Esophagus muscularis mucosa (tissue), 4 donors: ENCODE data around the gene MAOB.

Source experiments
- CTCF ChIP-seq, 3 experiments: fragments of 200-600 bp in 2 of 3; fragments of 450-650 bp in 1 of 3; sonication (generic) in 2 of 3; IDR thresholded peaks; one replicate each; pipeline ENCODE4 v1.5.1; 2017 to 2019; ENCODE audit warnings: antibody characterized with exemption in 3 of 3, mild to moderate bottlenecking in 2 of 3, moderate library complexity in 1 of 3
- EP300 ChIP-seq: sonication (generic); formaldehyde crosslinking; IDR thresholded peaks from one replicate; pipeline ENCODE4 v1.6.1; 2017; ENCODE audit warnings: antibody characterized with exemption
- POLR2A ChIP-seq: fragments of 450-650 bp; IDR thresholded peaks from one replicate; pipeline ENCODE4 v1.6.1; 2017; ENCODE audit warnings: antibody characterized with exemption, moderate library complexity, mild to moderate bottlenecking, low read depth
- POLR2AphosphoS5 ChIP-seq, 2 donors: sonication (generic); formaldehyde crosslinking; IDR thresholded peaks; one replicate each; pipeline ENCODE4 v1.6.1; 2017; ENCODE audit warnings: antibody characterized with exemption in 2 of 2

- TF ChIP-seq POLR2AphosphoS5 (IDR thresholded peaks at IDR 0.05) (no peak), CTCF (IDR thresholded peaks at IDR 0.05) (no peak), POLR2A (no peak), EP300 (no peak)
These were observed 72.8 kb downstream of the MAOB start for GRCh38 chrX:43809463-43809862.
